Measurements from ENCODE around the gene C1orf21. TPM values are rescaled to one million over a fixed set of nuclear protein-coding genes. Genes with fewer than 3 reads are reported as not detected.
A peak's percentile ranks its signal among the peaks of the same experiment; 100 is the strongest.

The C1orf21 gene
- total RNA-seq, 1 experiment from 2014 or later = 8.4 TPM

DNA sequence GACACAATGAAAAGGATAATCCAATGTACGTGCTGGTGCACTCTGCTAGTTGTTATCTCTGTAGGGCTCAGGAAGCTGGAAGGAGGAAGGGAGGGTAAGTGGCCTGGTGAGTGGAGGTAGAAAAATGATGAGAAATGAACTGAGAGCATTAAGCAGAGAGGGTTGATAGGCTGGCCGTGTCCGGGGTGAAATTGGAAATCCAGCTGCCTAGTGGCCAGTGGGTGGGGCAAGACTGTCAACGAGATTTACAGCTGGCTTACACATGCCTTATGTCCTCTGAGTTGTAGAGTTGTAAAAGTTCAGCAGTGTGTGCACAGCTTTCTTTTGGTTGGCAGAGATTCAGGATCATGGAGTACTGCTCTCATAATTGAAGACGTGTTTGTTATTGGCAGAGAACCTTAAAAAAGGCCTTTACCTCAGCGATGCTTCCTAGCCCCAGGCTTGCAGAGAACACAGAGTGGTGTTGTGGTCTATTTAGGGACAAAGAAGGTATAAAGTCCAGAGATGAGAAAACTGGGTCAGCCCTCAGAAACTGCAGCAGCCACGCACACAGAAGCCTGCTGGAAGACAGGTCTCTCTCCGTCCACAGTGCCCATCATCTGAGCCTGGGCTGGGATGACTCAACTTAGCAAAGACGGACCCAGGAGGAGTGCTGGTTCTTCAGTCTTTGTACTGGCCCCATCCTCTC is 235.5 kb downstream of the C1orf21 start:
- peak; percentile 21 for DNase-seq (ENCODE audit: low read depth)
- in situ Hi-C loops (cut with HindIII; ENCODE audit: low pct_unique_long_range_greater_than_20kb, low sequenced_read_pairs) = no loop called here

DNA sequence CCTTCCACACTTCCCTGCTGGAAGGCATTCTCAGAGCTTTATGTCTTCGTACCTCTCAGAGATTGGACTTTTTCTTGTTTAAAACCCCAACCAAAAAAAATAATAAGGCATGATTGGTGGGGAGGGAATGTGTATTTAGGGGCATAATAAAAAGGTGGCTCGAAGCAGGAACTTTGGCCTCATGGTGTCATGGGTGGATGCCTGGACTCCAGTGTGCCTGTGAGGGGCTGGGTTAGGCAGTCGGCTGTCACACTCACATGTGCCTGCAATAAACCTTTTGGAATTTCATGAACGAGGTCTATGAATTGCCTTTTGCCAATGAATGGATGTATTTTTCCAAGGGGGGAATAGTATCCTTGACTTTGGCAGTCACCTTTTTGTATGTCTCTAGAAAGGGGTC is 236.6 kb downstream of the C1orf21 start:
- in situ Hi-C loops (cut with HindIII; ENCODE audit: low pct_unique_long_range_greater_than_20kb, low sequenced_read_pairs) = no loop called here
- no peak for DNase-seq (ENCODE audit: low read depth)

DNA sequence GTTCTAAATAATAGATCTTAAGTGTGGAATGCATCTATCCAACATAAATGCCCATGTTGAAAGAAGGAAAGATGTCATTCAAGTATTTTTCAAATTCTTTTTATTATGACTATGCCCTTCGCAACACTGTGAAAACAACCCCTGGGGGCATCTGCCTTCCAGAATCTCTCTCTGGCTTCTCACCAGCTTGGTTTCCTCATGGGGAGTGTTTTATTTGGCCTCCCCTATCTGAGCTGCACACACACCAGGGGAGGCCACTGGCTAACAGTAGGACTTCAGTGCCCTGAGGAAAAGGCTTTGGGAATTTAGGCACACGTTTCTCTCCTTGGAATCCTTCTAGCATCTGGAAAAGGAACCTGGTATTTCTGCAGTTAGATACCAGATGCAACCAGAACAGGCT is 237.2 kb downstream of the C1orf21 start:
- in situ Hi-C loops (cut with HindIII; ENCODE audit: low pct_unique_long_range_greater_than_20kb, low sequenced_read_pairs) = no loop called here
- no peak for DNase-seq (ENCODE audit: low read depth)

DNA sequence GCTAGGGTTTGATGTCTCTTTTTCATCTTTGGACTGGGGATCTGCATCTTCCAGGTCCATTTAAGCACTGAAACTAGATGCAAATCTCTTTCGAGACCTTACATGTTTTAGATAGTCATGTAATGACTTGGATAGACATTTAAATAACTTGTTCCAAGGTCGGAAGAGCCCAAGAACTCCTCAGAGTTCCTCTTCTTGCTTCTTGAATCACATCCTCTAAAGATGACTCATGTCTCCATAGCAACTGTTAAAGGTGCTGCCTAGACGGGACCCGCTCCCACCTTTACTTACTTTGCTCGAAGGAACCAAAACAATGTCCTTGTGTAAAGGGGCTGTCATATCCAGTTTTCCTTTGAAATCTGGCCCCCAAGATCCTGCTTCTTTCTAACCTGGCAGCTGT is 237.8 kb downstream of the C1orf21 start:
- DNase-seq (ENCODE audit: low read depth) = no peak
- in situ Hi-C loops (cut with HindIII; ENCODE audit: low pct_unique_long_range_greater_than_20kb, low sequenced_read_pairs) = no loop called here

DNA sequence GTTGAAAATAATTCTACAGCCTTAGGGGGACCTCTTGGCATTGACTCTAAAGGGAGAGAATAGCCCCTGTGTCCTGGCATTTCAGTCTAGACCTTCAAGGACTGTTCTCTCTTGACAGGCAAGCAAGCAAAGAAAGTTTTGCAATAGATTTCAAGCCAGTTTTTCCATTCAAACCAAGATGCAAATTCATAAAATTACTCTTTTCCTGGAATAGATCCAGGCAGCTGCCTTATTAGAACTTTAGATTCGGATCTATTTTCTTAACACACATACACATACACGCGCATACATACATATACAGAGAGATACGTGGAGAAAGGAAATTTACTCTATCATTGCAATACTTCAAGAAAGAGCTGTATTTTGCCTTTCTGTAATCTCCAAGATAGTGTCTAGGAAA is 238.4 kb downstream of the C1orf21 start:
- in situ Hi-C loops (cut with HindIII; ENCODE audit: low pct_unique_long_range_greater_than_20kb, low sequenced_read_pairs) = no loop called here
- no peak for DNase-seq (ENCODE audit: low read depth)

DNA sequence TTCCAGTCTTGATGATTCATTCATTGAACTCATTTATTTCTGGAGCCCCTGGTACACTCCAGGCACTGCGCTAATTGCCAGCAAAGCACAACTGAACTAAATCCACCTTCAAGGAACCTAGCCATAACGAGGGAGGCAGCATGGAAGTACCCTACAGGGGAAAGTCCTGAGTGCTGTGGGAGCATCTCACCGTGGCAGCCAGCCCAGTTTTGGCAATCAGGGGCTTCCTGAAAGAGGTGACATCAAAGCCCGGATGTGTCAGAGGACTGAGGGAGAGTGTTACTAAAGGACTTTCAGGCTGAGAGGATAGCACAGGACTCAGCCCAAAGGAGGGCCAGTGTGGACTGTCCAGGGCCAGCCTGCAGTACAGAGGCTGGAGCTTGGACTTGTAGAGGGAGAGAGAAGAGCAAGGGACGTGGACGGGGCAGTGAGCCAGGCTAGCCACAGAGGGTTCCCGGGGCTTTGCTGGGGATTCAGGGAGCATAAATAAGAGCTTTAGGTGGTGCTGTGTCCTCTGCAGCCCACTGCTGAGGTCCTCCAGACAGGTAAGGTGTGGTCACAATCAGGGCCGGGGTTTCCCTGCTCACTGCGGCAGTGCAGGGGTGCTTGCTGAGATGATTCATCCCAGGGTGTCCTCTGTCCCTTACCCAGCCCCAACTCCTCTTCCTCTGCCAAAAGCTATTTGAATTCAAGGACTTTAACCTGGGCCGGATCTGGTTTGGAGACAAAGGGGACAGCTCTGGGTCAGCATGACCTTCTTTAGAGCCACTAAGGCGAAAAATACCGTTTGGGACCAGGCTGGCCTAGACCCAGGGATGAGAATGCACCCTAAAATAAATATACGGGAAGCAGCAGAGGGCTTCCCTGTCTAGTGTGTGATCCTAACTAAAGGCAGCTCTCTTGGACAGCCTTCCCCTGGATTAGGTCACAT is 239.5 kb downstream of the C1orf21 start:
- DNase-seq (ENCODE audit: low read depth) = no peak
- in situ Hi-C loops (cut with HindIII; ENCODE audit: low pct_unique_long_range_greater_than_20kb, low sequenced_read_pairs) = no loop called here

DNA sequence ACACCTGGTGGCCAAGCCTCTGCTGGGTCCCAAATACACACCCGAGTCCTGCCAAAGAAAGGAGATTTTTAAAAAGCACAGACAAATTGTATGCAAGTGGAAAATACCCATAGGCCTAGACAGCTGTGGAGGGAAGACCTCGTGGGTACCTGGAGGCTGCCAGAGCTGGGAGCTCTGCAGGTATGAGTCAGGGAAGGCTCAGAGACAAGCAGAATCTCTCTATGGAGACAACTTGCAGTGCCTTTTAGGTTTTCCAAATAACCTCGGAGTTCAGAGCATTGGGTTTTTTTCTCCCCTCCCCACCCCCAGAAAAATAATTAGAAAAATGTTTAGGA is 240.1 kb downstream of the C1orf21 start:
- in situ Hi-C loops (cut with HindIII; ENCODE audit: low pct_unique_long_range_greater_than_20kb, low sequenced_read_pairs) = no loop called here
- DNase-seq (ENCODE audit: low read depth) = no peak

DNA sequence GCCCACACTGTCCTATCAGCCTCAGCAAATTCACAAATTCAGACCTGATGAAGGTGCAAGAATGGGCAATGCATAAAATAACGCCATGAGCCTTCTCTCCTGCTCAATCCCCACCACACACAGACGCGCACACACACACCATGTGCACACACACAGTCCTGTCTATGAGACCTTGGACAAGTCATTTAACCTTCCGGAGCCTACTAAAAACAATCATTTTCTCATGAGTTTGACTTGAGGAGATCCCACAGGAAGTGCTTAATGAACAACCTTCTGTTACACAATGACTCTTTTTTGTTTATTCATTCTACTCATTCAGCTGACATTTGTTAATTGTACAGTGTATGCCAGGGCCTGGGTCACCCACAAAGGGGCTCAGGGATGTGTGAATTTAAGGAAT is 242.4 kb downstream of the C1orf21 start:
- in situ Hi-C loops (cut with HindIII; ENCODE audit: low pct_unique_long_range_greater_than_20kb, low sequenced_read_pairs) = no loop called here
- no peak for DNase-seq (ENCODE audit: low read depth)

DNA sequence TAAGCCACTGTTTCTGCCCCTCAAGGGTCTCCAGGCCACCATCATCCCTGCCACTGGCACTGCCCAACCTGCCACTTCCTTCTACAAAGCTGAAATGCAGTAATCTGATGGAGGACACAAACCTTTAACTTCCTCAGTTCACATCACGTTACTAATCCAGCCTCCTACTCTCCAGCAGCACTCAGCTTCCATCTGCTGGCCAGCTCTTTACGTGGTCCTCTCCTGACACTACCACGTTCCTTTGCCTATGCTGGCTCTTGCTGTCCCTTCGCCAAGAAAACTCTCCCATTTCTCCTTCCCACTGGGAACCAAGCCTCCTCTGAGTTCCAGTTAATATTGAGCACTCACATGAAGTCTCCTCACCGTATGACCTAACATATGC is 243.8 kb downstream of the C1orf21 start:
- DNase-seq (ENCODE audit: low read depth) = no peak
- in situ Hi-C loops (cut with HindIII; ENCODE audit: low pct_unique_long_range_greater_than_20kb, low sequenced_read_pairs) = no loop called here

DNA sequence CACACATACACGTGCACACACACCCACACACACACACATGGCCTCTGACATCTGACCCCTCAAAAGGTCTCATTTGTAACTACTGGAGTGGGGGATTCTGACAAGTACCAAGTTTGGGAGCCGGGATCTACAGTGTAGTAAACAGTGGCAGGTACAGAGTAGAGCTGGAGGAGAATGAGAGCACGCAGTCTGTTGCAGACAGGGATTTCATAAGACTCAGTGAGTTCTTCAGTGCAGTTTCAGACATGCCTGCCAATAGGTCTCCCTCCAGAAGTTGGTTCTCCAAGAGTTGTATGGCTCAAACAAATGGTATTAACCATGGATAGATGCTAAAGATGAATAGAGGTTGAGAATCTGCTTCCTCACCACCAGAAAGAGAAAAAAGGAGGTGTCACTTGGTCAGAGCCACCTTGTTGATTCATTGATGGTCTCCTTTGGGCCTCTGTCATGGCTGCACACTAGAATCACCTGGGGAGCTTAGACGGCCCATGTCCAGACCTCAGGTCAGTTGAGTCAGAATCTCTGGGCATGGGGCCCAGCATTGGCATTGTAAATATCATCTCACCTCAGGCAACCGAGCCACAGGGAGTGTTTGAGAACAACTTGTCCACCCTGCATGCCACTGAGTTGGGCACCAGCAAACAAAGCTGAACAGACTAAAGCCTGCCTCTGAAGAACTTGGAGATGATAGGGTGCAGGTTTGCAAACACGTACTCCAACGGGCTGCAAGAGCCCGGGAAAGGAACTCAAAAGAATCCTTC is 245.8 kb downstream of the C1orf21 start:
- no peak for DNase-seq (ENCODE audit: low read depth)

DNA sequence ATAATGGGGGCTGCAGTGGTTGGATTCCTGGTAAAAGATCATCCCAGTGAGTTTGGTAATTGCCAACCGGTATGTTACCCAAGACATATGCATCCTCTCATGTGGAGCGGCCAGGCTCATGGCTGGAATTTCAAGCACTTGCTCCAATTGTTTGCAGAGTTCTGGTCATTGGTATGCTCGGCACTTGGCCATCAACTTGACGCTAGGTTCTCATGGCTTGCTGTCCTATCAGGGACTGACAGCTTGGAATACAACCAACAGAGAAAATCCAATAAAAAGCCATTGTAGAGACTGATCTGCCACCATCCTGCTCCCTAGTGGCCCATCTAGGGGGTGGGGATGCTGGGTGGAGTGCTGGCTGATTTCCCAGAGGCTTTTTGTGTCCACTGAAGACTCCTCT is 247.0 kb downstream of the C1orf21 start:
- DNase-seq (ENCODE audit: low read depth) = no peak
- in situ Hi-C loops (cut with HindIII; ENCODE audit: low pct_unique_long_range_greater_than_20kb, low sequenced_read_pairs) = no loop called here

More for the DNA sequence above, 245.8 kb downstream of the C1orf21 start:
- in situ Hi-C loops (cut with HindIII; ENCODE audit: low pct_unique_long_range_greater_than_20kb, low sequenced_read_pairs) = no loop called here

DNA sequence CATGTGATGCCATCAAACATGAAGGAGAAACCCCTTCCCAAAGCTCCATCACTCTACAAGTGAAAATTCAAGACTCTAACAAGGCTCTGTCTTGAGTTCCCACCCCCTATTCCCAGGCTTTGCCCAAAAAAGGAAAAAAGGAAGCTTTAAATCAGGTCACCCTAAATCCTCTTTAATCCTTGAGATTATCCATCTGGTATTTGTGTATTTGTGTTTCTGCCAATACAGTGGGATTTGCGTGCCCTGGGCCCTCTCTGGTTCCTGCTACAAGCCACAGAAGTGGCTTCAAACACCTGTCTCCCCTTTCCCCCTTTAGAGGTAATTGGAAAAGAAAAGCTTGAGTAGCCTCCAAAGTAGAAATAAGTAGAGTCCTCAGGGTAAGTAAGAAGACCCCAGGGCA is 247.5 kb downstream of the C1orf21 start:
- in situ Hi-C loops (cut with HindIII; ENCODE audit: low pct_unique_long_range_greater_than_20kb, low sequenced_read_pairs) = no loop called here
- no peak for DNase-seq (ENCODE audit: low read depth)

DNA sequence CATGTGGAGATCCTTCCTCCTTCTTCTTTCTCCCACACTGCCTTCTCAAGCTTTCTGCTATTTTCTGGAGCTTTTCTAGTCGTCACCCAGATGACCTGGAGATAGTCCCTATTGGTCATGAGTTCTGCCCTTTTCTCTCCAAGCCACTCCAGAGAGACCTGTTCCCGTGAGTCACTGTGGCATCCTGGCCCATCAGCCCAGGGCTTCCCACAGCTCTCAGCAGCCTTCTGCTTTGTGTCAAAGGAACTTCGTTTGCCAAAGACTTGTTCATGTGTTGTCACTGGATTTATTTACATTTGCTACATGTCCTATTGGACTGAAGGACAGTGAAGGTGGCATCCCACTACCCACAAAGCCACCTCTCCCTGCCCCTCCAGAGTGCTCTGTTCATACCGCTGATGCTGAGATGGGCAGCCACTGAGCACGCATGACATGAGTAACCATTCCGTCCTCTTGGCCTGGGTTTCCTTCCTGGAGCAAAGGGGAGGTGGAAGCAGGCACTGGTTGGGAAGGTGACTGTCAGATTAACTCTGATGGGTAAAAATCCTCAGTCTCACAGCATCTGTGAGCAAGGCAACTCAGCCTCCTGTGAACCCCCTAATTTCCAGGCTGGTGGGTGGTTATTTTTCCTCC is 248.6 kb downstream of the C1orf21 start:
- in situ Hi-C loops (cut with HindIII; ENCODE audit: low pct_unique_long_range_greater_than_20kb, low sequenced_read_pairs) = no loop called here
- no peak for DNase-seq (ENCODE audit: low read depth)

DNA sequence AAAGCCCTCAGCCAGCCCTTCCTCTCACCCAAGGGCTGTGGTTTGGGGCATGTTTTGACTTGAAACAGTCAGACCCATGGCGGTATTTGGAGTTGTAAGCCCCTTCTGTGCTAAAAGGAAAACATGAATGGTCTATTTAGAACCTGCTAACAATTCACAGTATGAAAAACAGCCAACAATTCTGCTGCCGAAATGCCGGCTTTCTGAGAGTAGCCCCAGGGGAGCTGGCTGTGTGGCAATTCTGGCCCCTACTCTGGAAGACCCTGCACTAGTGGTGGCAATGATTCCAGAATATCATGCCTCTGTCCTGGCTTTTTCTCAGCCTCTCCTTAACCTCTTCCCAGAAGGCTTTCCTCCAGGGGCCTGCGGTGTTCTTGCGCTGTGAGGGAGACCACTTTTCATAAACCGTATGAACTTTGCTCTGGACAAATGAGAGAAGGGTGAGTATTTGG is 249.2 kb downstream of the C1orf21 start:
- in situ Hi-C loops (cut with HindIII; ENCODE audit: low pct_unique_long_range_greater_than_20kb, low sequenced_read_pairs) = no loop called here
- DNase-seq (ENCODE audit: low read depth) = no peak

DNA sequence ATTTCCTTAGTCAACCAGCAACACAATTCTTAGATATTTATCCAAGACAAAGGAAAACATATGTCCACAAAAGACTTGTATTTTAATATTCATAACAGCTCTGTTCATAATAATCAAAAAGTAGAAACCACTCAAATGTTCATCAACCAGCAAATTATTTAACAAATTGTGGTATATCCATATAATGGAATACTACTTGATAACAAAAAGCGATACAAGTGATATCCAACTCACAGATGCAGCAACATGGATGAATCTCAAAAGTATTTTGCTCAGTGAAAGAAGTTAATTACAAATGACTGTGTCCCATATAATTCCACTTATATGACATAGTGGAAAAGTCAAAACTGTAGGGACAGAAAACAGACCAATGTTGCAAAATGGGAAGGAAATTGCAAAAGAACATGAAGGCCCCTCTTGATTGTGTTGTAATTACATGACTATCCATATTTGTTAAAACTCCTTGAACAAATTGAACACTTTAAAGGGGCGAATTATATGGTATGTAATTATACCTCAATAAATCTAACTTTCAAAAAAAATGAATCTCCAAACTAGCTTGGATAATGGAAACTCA is 250.9 kb downstream of the C1orf21 start:
- in situ Hi-C loops (cut with HindIII; ENCODE audit: low pct_unique_long_range_greater_than_20kb, low sequenced_read_pairs) = no loop called here
- DNase-seq (ENCODE audit: low read depth) = no peak

DNA sequence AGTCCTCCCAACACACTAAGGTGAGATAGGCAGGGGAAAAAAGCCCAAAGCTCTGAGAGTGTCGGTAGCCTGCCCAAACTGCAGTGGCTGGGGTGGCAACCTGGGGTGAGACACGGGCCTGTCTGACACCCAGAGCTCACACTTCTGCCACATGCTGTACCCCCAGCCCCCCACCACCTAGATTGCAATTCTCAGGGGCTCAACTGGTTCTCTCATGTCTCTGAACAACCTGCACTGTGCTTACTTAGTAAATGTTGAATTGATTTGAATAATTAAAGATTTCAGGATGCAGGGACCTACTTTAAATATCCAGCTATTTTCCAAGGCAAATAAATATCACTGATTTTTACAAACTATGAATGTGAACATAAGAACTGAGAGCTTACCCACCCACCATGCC is 252.4 kb downstream of the C1orf21 start:
- in situ Hi-C loops (cut with HindIII; ENCODE audit: low pct_unique_long_range_greater_than_20kb, low sequenced_read_pairs) = no loop called here
- no peak for DNase-seq (ENCODE audit: low read depth)

DNA sequence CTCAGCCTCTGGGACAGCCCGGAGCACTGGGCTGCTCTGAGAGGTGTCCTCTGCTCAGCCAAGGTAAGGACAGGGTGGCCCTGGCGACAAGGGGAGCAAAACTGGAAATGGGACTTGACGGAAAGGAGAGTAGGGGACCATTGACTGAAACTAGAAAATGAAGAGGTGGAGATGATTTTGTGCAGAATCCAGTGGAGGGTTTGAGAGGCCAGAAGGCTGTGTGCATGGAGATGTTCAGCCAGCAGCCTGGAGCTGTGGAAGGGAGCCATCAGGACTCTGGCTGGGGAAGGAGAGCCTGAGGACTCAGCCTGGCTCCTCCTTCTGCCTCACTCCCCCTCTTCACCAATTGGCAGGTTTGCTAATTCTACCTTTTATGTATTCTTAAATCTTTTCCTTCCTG is 253.7 kb downstream of the C1orf21 start:
- in situ Hi-C loops (cut with HindIII; ENCODE audit: low pct_unique_long_range_greater_than_20kb, low sequenced_read_pairs) = no loop called here
- no peak for DNase-seq (ENCODE audit: low read depth)

DNA sequence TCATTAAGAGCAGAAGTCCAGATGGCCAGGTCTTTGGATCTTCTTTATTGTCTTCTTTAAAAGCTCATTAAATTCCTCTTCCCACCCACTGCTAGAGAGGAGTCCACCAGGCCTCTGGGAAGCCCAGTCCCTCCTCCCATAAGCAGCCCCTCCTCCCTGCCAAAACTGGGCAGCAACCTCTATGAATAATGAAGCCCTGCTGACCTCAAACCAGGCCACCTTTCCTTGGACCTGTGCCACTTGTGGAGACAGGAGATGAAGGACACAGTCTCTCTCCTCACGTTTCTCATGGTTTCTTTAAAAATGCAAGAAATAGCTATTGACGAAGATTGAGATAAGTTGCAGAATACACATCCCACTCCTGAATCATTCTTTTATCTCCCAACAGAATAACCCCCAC is 255.1 kb downstream of the C1orf21 start:
- DNase-seq (ENCODE audit: low read depth) = no peak
- in situ Hi-C loops (cut with HindIII; ENCODE audit: low pct_unique_long_range_greater_than_20kb, low sequenced_read_pairs) = no loop called here
